ENCODE data around the gene EFHC2. TPM values are rescaled to one million over a fixed set of nuclear protein-coding genes. Genes with fewer than 3 reads are reported as not detected.

Gene EFHC2
- total RNA-seq, 1 experiment from 2014 or later: 1.1 TPM

DNA sequence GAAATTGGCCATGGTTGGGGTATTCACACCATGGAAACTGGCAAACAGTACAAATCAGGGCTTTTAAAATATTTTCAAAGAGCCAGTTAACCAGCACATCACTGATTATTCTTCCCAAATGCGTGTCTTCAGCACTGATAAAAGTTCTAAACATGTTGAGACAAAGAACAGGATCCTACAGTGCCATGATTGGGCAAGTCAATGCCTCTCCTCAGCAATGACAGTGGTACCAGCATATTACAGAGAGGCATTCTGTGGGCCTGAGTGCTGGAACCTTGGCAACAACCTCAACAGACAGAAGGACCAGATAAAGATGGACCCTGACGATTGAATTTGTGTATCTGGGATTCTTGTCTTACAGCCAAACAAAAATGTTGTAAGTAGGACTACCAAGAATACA lies 108.9 kb downstream of the EFHC2 start:
- peaks cover 61 to 62% of the 10 kb centered on the region in 2 experiments for H3K9me3 Mint-ChIP-seq
- H3K4me2 ChIP-seq (ENCODE audit: insufficient read depth, insufficient read length, low read length): no peak overlapping the region
- no peaks in the 10 kb centered on the region for H3K27me3 Mint-ChIP-seq (ENCODE audit: low read depth)
- H3K23ac ChIP-seq (ENCODE audit: insufficient read length, low read depth, low read length): no peak overlapping the region
- no peak overlapping the region for H2AFZ ChIP-seq (ENCODE audit: low read length)
- no peaks in the 10 kb centered on the region for H3K79me1 ChIP-seq (ENCODE audit: insufficient read depth, low read depth, low read length, poor library complexity, severe bottlenecking)
- no peak overlapping the region for H3K27ac Mint-ChIP-seq
- no peaks in the 10 kb centered on the region for H3K4me1 ChIP-seq (ENCODE audit: insufficient read depth, low read length)
- no peak overlapping the region for H3K18ac ChIP-seq (ENCODE audit: insufficient read length, low read depth, low read length)
- peaks cover 29% of the 10 kb centered on the region for H3K9me3 ChIP-seq (ENCODE audit: control insufficient read depth, low read depth, low read length)
- no peak overlapping the region for H3K4me3 Mint-ChIP-seq
- H3K4ac ChIP-seq (ENCODE audit: low read depth, low read length): no peak overlapping the region
- H2AK5ac ChIP-seq (ENCODE audit: insufficient read length, low read length): no peak overlapping the region
- no peaks in the 10 kb centered on the region for H3K79me2 ChIP-seq (ENCODE audit: insufficient read depth, low read length)
- H2BK5ac ChIP-seq (ENCODE audit: insufficient read length, low read length): no peak overlapping the region
- H3K56ac ChIP-seq (ENCODE audit: insufficient read length, low read depth, low read length): no peak overlapping the region
- no peak overlapping the region for H3K9ac ChIP-seq (ENCODE audit: extremely low read depth, insufficient read length, low read length)
- no peak overlapping the region for H2BK20ac ChIP-seq (ENCODE audit: low read depth, low read length, poor library complexity, severe bottlenecking)
- no peaks in the 10 kb centered on the region for H3K27me3 ChIP-seq (ENCODE audit: insufficient read depth, low read length)
- no peak overlapping the region for H2BK15ac ChIP-seq (ENCODE audit: low read depth, low read length)
- H4K5ac ChIP-seq (ENCODE audit: insufficient read length, low read depth, low read length): no peak overlapping the region
- no peak overlapping the region for H3K14ac ChIP-seq (ENCODE audit: insufficient read depth, low read length)
- no peak overlapping the region for H4K8ac ChIP-seq (replicated peaks; ENCODE audit: insufficient read length, low read depth, low read length)
- no peak overlapping the region for H3K27ac ChIP-seq (ENCODE audit: insufficient read length, low read depth, low read length)
- no peaks in the 10 kb centered on the region for H4K20me1 ChIP-seq (ENCODE audit: control insufficient read depth, insufficient read depth, insufficient read length)
- H3K23me2 ChIP-seq (ENCODE audit: insufficient read length, low read depth, low read length, poor library complexity, severe bottlenecking): no peaks in the 10 kb centered on the region
- no peak for DNase-seq
- no peaks in the 10 kb centered on the region for H3K4me1 Mint-ChIP-seq
- WGBS (ENCODE audit: extremely low coverage, insufficient read length, low lambda C conversion rate): no CpG with 5 or more reads among the region's 2 CpGs
- TF ChIP-seq, protein P1, sequence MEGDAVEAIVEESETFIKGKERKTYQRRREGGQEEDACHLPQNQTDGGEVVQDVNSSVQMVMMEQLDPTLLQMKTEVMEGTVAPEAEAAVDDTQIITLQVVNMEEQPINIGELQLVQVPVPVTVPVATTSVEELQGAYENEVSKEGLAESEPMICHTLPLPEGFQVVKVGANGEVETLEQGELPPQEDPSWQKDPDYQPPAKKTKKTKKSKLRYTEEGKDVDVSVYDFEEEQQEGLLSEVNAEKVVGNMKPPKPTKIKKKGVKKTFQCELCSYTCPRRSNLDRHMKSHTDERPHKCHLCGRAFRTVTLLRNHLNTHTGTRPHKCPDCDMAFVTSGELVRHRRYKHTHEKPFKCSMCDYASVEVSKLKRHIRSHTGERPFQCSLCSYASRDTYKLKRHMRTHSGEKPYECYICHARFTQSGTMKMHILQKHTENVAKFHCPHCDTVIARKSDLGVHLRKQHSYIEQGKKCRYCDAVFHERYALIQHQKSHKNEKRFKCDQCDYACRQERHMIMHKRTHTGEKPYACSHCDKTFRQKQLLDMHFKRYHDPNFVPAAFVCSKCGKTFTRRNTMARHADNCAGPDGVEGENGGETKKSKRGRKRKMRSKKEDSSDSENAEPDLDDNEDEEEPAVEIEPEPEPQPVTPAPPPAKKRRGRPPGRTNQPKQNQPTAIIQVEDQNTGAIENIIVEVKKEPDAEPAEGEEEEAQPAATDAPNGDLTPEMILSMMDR (conservative IDR thresholded peaks at IDR 0.05): no peak
- H2BK120ac ChIP-seq (ENCODE audit: low read depth, low read length, poor library complexity, severe bottlenecking): no peak overlapping the region
- no peak overlapping the region for H4K91ac ChIP-seq (ENCODE audit: insufficient read length, low read depth, low read length)
- H3T11ph ChIP-seq (ENCODE audit: low read length): no peak overlapping the region
- H3K36me3 Mint-ChIP-seq (ENCODE audit: insufficient read depth in 1 of 3, low read depth in 3 of 3): no peaks in the 10 kb centered on the region; a peak in 3 of 7 replicates
- H2BK12ac ChIP-seq (ENCODE audit: insufficient read length, low read depth, low read length): no peak overlapping the region
